ENCODE data around the gene TNFRSF6B.
"Not testable (repeated sequence)": the region's sequence is repeated elsewhere in the genome, so short reads cannot be mapped to it uniquely, and the experiment has no call there.

Gene TNFRSF6B

GRCh38 chr20:63663332-63664066, 33.0 kb upstream of the TNFRSF6B start:
- DNase-seq = no peak

GRCh38 chr20:63664143-63664851, 32.2 kb upstream of the TNFRSF6B start:
- DNase-seq = no peak

GRCh38 chr20:63664861-63665594, 31.4 kb upstream of the TNFRSF6B start:
- no peak for DNase-seq

- no peak for DNase-seq
These were observed 30.7 kb upstream of the TNFRSF6B start for GRCh38 chr20:63665708-63666107.

GRCh38 chr20:63667858-63668257, 28.6 kb upstream of the TNFRSF6B start:
- no peak for DNase-seq

GRCh38 chr20:63668351-63668750, 28.1 kb upstream of the TNFRSF6B start:
- no peak for DNase-seq

- DNase-seq = not testable (repeated sequence)
These were observed 24.8 kb upstream of the TNFRSF6B start for GRCh38 chr20:63671695-63672094.

- no peak for DNase-seq
These were observed 23.8 kb upstream of the TNFRSF6B start for GRCh38 chr20:63672666-63673065.

- no peak for DNase-seq
These were observed 22.5 kb upstream of the TNFRSF6B start for GRCh38 chr20:63673951-63674350.

GRCh38 chr20:63675681-63676368, 20.6 kb upstream of the TNFRSF6B start:
- no peak for DNase-seq

GRCh38 chr20:63678071-63678470, 18.4 kb upstream of the TNFRSF6B start:
- no peak for DNase-seq

GRCh38 chr20:63678667-63679465, 17.6 kb upstream of the TNFRSF6B start:
- no peak for DNase-seq

GRCh38 chr20:63679799-63680305, 16.6 kb upstream of the TNFRSF6B start:
- no peak for DNase-seq

- no peak for DNase-seq
These were observed 16.0 kb upstream of the TNFRSF6B start for GRCh38 chr20:63680427-63680826.

- no peak for DNase-seq
These were observed 15.4 kb upstream of the TNFRSF6B start for GRCh38 chr20:63680857-63681608.

GRCh38 chr20:63681609-63682142, 14.8 kb upstream of the TNFRSF6B start:
- no peak for DNase-seq

GRCh38 chr20:63682384-63683139, 13.9 kb upstream of the TNFRSF6B start:
- DNase-seq = no peak

GRCh38 chr20:63685269-63686026, 11.0 kb upstream of the TNFRSF6B start:
- no peak for DNase-seq

- DNase-seq = no peak
These were observed 10.4 kb upstream of the TNFRSF6B start for GRCh38 chr20:63686094-63686491.

All from hematopoietic multipotent progenitor cell treated with erythropoietin and hydrocortisone succinate and interleukin-3 and kit ligand, for 4 days (in vitro differentiated cells).